Measurements from ENCODE around the gene CTSE. TPM values are rescaled to one million over a fixed set of nuclear protein-coding genes. Genes with fewer than 3 reads are reported as not detected.
"Not testable (repeated sequence)": the region's sequence is repeated elsewhere in the genome, so short reads cannot be mapped to it uniquely, and the experiment has no call there.

Gene CTSE
- total and polyA plus RNA-seq, 2 of the 4 experiments (the other 2 are of a cell fraction): not detected

GRCh38 chr1:206052919-206053610 lies 29.4 kb upstream of the CTSE start, which contains the start of gene RHEX:
TSS of gene RHEX (plus strand) at chr1:206053173. CDS start at chr1:206097829, 44,656 bp downstream.
- H3K4ac ChIP-seq (ENCODE audit: low read depth, low read length); H3K23ac ChIP-seq (ENCODE audit: low read depth, low read length); H2BK20ac ChIP-seq (ENCODE audit: low read depth, low read length); H4K8ac ChIP-seq (ENCODE audit: low read depth in 2 of 2, low read length in 2 of 2); H4K20me1 ChIP-seq (ENCODE audit: insufficient read depth, low read length); H2BK120ac ChIP-seq (ENCODE audit: low read depth, low read length); DNase-seq; dilution Hi-C loops (cut with HindIII; ENCODE audit: low sequenced_read_pairs, unreplicated experiment); POLR2A ChIA-PET (ENCODE audit: unreplicated experiment); BruUV-seq (replicated peaks); H3K4me1 ChIP-seq (ENCODE audit: control insufficient read depth, insufficient read depth, low read length); H3K9ac ChIP-seq (ENCODE audit: low read depth, low read length); H3K9me1 ChIP-seq (ENCODE audit: insufficient read depth, low read length); H3K9me3 ChIP-seq (ENCODE audit: control insufficient read depth, insufficient read depth, low read length); H3K79me1 ChIP-seq (ENCODE audit: low read depth in 1 of 2, low read length in 2 of 2); H2AFZ ChIP-seq (replicated peaks; ENCODE audit: low read length, poor library complexity); H4K5ac ChIP-seq (ENCODE audit: low read depth, low read length); H2AK9ac ChIP-seq (replicated peaks; ENCODE audit: low read depth, low read length, poor library complexity); CTCF ChIA-PET; H4K91ac ChIP-seq (ENCODE audit: insufficient read depth, low read depth, low read length); ATAC-seq (ENCODE audit: low read depth); H3K4me3 ChIP-seq (ENCODE audit: insufficient read depth, low read depth, low read length); H3K18ac ChIP-seq (ENCODE audit: low read depth, low read length); H2BK5ac ChIP-seq (ENCODE audit: low read depth, low read length, poor library complexity, severe bottlenecking); intact Hi-C loops (cut with micrococcal nuclease); H3K4me2 ChIP-seq (ENCODE audit: low read depth, low read length); in situ Hi-C loops (cut with MboI; ENCODE audit: low sequenced_read_pairs); H2BK15ac ChIP-seq (ENCODE audit: low read depth, low read length); H3K36me3 ChIP-seq (ENCODE audit: control insufficient read depth, insufficient read depth, low read length); H3K27ac ChIP-seq (ENCODE audit: insufficient read depth, low read length); H2AK5ac ChIP-seq (ENCODE audit: low read depth, low read length); H3K14ac ChIP-seq (replicated peaks; ENCODE audit: low read depth, low read length); H3K56ac ChIP-seq (ENCODE audit: extremely low read depth, insufficient read depth, low read length): not testable (repeated sequence)
- WGBS, 2 experiments (ENCODE audit: extremely low coverage in 2 of 2, insufficient read length in 1 of 2): 82% methylated on average over 15 of the region's 17 CpGs; no CpG with 5 or more reads in 1 of the 2 experiments
- peaks cover 39% of the 10 kb centered on the region for H3K27me3 ChIP-seq (ENCODE audit: control insufficient read depth, insufficient read depth, low read length)

- peaks cover 43% of the 10 kb centered on the region for H3K27me3 ChIP-seq (ENCODE audit: control insufficient read depth, insufficient read depth, low read length)
- H2BK15ac ChIP-seq (ENCODE audit: low read depth, low read length); H4K8ac ChIP-seq (ENCODE audit: low read depth in 2 of 2, low read length in 2 of 2); H3K4me2 ChIP-seq (ENCODE audit: low read depth, low read length); H3K9me3 ChIP-seq (ENCODE audit: control insufficient read depth, insufficient read depth, low read length); dilution Hi-C loops (cut with HindIII; ENCODE audit: low sequenced_read_pairs, unreplicated experiment); POLR2A ChIA-PET (ENCODE audit: unreplicated experiment); H3K56ac ChIP-seq (ENCODE audit: extremely low read depth, insufficient read depth, low read length); intact Hi-C loops (cut with micrococcal nuclease); H2AK9ac ChIP-seq (replicated peaks; ENCODE audit: low read depth, low read length, poor library complexity); H3K36me3 ChIP-seq (ENCODE audit: control insufficient read depth, insufficient read depth, low read length); H3K14ac ChIP-seq (replicated peaks; ENCODE audit: low read depth, low read length); H3K9ac ChIP-seq (ENCODE audit: low read depth, low read length); H3K79me1 ChIP-seq (ENCODE audit: low read depth in 1 of 2, low read length in 2 of 2); H2AK5ac ChIP-seq (ENCODE audit: low read depth, low read length); DNase-seq; H2BK120ac ChIP-seq (ENCODE audit: low read depth, low read length); ATAC-seq (ENCODE audit: low read depth); H3K23ac ChIP-seq (ENCODE audit: low read depth, low read length); H3K4me1 ChIP-seq (ENCODE audit: control insufficient read depth, insufficient read depth, low read length); H3K18ac ChIP-seq (ENCODE audit: low read depth, low read length); H3K4ac ChIP-seq (ENCODE audit: low read depth, low read length); H4K91ac ChIP-seq (ENCODE audit: insufficient read depth, low read depth, low read length); in situ Hi-C loops (cut with MboI; ENCODE audit: low sequenced_read_pairs); H4K20me1 ChIP-seq (ENCODE audit: insufficient read depth, low read length); H2BK5ac ChIP-seq (ENCODE audit: low read depth, low read length, poor library complexity, severe bottlenecking); H4K5ac ChIP-seq (ENCODE audit: low read depth, low read length); H3K4me3 ChIP-seq (ENCODE audit: insufficient read depth, low read depth, low read length); H3K27ac ChIP-seq (ENCODE audit: insufficient read depth, low read length); H2BK20ac ChIP-seq (ENCODE audit: low read depth, low read length); BruUV-seq (replicated peaks); H2AFZ ChIP-seq (replicated peaks; ENCODE audit: low read length, poor library complexity); H3K9me1 ChIP-seq (ENCODE audit: insufficient read depth, low read length): not testable (repeated sequence)
- CTCF ChIA-PET: interaction anchor here (0.6 kb wide), 1 partner anchor 13 kb away, joined by 4 read pairs; no protein-coding TSS in a partner anchor
- WGBS, 2 experiments (ENCODE audit: extremely low coverage in 2 of 2, insufficient read length in 1 of 2): 80% methylated on average over 1 of the region's 8 CpGs; no CpG with 5 or more reads in 1 of the 2 experiments
Measured at GRCh38 chr1:206052231-206052865, 28.7 kb upstream of the CTSE start.
